ENCODE measurements around the gene EXOC6B.

EXOC6B gene

GRCh38 chr2:72825257-72826155 lies at the start of gene EXOC6B:
Gene EXOC6B, minus strand, starts transcription at chr2:72826033.
- DNase-seq (ENCODE audit: low read depth): peak; percentile 75

GRCh38 chr2:72871880-72872279 lies 46.0 kb upstream of the EXOC6B start:
- DNase-seq (ENCODE audit: low read depth): no peak

- no peak for DNase-seq (ENCODE audit: low read depth)
These were observed 45.2 kb upstream of the EXOC6B start for GRCh38 chr2:72871060-72871459.

GRCh38 chr2:72864500-72864899 lies 38.7 kb upstream of the EXOC6B start:
- no peak for DNase-seq (ENCODE audit: low read depth)

GRCh38 chr2:72863046-72863445 lies 37.2 kb upstream of the EXOC6B start:
- DNase-seq (ENCODE audit: low read depth): no peak

GRCh38 chr2:72862239-72862988 lies 36.6 kb upstream of the EXOC6B start:
- DNase-seq (ENCODE audit: low read depth): peak; percentile 80

GRCh38 chr2:72859831-72860262 lies 34.0 kb upstream of the EXOC6B start:
- peak; percentile 27 for DNase-seq (ENCODE audit: low read depth)

- no peak for DNase-seq (ENCODE audit: low read depth)
These were observed 25.5 kb upstream of the EXOC6B start for GRCh38 chr2:72851333-72851732.

- DNase-seq (ENCODE audit: low read depth): no peak
These were observed 23.3 kb upstream of the EXOC6B start for GRCh38 chr2:72849138-72849462.

GRCh38 chr2:72848436-72849137 lies 22.8 kb upstream of the EXOC6B start:
- no peak for DNase-seq (ENCODE audit: low read depth)

GRCh38 chr2:72847534-72848315 lies 21.9 kb upstream of the EXOC6B start:
- DNase-seq (ENCODE audit: low read depth): no peak

GRCh38 chr2:72846171-72847095 lies 20.6 kb upstream of the EXOC6B start:
- no peak for DNase-seq (ENCODE audit: low read depth)

- DNase-seq (ENCODE audit: low read depth): no peak
These were observed 17.5 kb upstream of the EXOC6B start for GRCh38 chr2:72843301-72843700.

- DNase-seq (ENCODE audit: low read depth): no peak
These were observed 15.8 kb upstream of the EXOC6B start for GRCh38 chr2:72841462-72842125.

GRCh38 chr2:72840066-72840465 lies 14.2 kb upstream of the EXOC6B start:
- DNase-seq (ENCODE audit: low read depth): no peak

- no peak for DNase-seq (ENCODE audit: low read depth)
These were observed 11.3 kb upstream of the EXOC6B start for GRCh38 chr2:72837171-72837570.

GRCh38 chr2:72835403-72835802 lies 9.6 kb upstream of the EXOC6B start:
- no peak for DNase-seq (ENCODE audit: low read depth)

GRCh38 chr2:72834596-72834995 lies 8.8 kb upstream of the EXOC6B start:
- no peak for DNase-seq (ENCODE audit: low read depth)

- DNase-seq (ENCODE audit: low read depth): no peak
These were observed 7.4 kb upstream of the EXOC6B start for GRCh38 chr2:72833084-72833714.

- no peak for DNase-seq (ENCODE audit: low read depth)
These were observed 4.4 kb upstream of the EXOC6B start for GRCh38 chr2:72830273-72830672.

All from fibroblast of the conjunctiva (primary cell).